Mesenchymal stem cell (in vitro differentiated cells and primary cell): ENCODE results near the gene NOX3.

Experiments
- DNase-seq: peaks from one replicate; pipeline ENCODE4 v3.0.0-alpha.2; 2013
- H2AFZ ChIP-seq: one replicate; pipeline ENCODE4 v1.6.1; 2013; ENCODE audit warnings: low read depth, mild to moderate bottlenecking, control low read depth, inconsistent platforms, low read length, moderate library complexity
- H2AK5ac ChIP-seq: 2 replicates; pipeline ENCODE4 v1.6.1; 2013; ENCODE audit warnings: low read length, moderate library complexity, mild to moderate bottlenecking, inconsistent platforms; ENCODE audit not compliant: severe bottlenecking
- H2BK120ac ChIP-seq: one replicate; pipeline ENCODE4 v1.6.1; 2013; ENCODE audit warnings: low read depth, mild to moderate bottlenecking, inconsistent platforms, low read length, moderate library complexity
- H2BK12ac ChIP-seq, 2 experiments: one replicate each; pipeline ENCODE4 v1.6.1; 2013; ENCODE audit warnings: inconsistent platforms in 2 of 2, low read length in 2 of 2, mild to moderate bottlenecking in 2 of 2, moderate library complexity in 2 of 2, control low read depth in 1 of 2
- H2BK15ac ChIP-seq: one replicate; pipeline ENCODE4 v1.6.1; 2013; ENCODE audit warnings: mild to moderate bottlenecking, low read depth, inconsistent platforms; ENCODE audit not compliant: poor library complexity, severe bottlenecking
- H2BK5ac ChIP-seq: 2 replicates; pipeline ENCODE4 v1.6.1; 2013; ENCODE audit warnings: low read depth, mild to moderate bottlenecking, low read length, control low read depth, inconsistent platforms; ENCODE audit not compliant: poor library complexity, severe bottlenecking
- H3K14ac ChIP-seq, 2 experiments: one replicate each; pipeline ENCODE4 v1.6.1; 2013; ENCODE audit warnings: inconsistent platforms in 2 of 2, low read length in 2 of 2, control low read depth in 1 of 2, mild to moderate bottlenecking in 1 of 2, moderate library complexity in 1 of 2
- H3K18ac ChIP-seq, 2 experiments: one replicate each; pipeline ENCODE4 v1.6.1; 2013; ENCODE audit warnings: inconsistent platforms in 2 of 2, low read length in 2 of 2, control low read depth in 1 of 2, low read depth in 1 of 2, mild to moderate bottlenecking in 1 of 2
- H3K23ac ChIP-seq, 2 experiments: one replicate each; pipeline ENCODE4 v1.6.1; 2013; ENCODE audit warnings: inconsistent platforms in 2 of 2, low read length in 2 of 2, mild to moderate bottlenecking in 2 of 2, moderate library complexity in 2 of 2, control low read depth in 1 of 2
- H3K27ac ChIP-seq: 2 replicates; pipeline ENCODE4 v1.5.1; 2013; ENCODE audit warnings: mild to moderate bottlenecking, moderate library complexity, low read length, control low read depth, inconsistent platforms; ENCODE audit not compliant: poor library complexity, severe bottlenecking
- H3K27me3 ChIP-seq, 2 experiments: 2 replicates each; pipeline versions ENCODE4 v1.6.1 to v1.7.0; 2013; ENCODE audit warnings: low read length in 2 of 2, mild to moderate bottlenecking in 2 of 2, moderate library complexity in 2 of 2, control low read depth in 1 of 2, inconsistent platforms in 1 of 2; ENCODE audit not compliant: control insufficient read depth in 1 of 2, insufficient read depth in 1 of 2
- H3K36me3 ChIP-seq, 2 experiments: 2 replicates each; pipeline versions ENCODE4 v1.6.1 to v1.7.0; 2013; ENCODE audit warnings: low read length in 2 of 2, control low read depth in 1 of 2, inconsistent platforms in 1 of 2, low read depth in 1 of 2, mild to moderate bottlenecking in 1 of 2; ENCODE audit not compliant: insufficient read depth in 2 of 2, control insufficient read depth in 1 of 2
- H3K4ac ChIP-seq, 2 experiments: one replicate each; pipeline ENCODE4 v1.6.1; 2013; ENCODE audit warnings: inconsistent platforms in 2 of 2, low read length in 2 of 2, mild to moderate bottlenecking in 2 of 2, moderate library complexity in 2 of 2, control low read depth in 1 of 2, low read depth in 1 of 2
- H3K4me1 ChIP-seq: 2 replicates; pipeline ENCODE4 v1.6.1; 2013; ENCODE audit warnings: low read depth, low read length, control low read depth; ENCODE audit not compliant: control insufficient read depth, insufficient read depth
- H3K4me2 ChIP-seq: 2 replicates; pipeline ENCODE4 v1.6.1; 2013; ENCODE audit warnings: low read length, mild to moderate bottlenecking, inconsistent platforms; ENCODE audit not compliant: poor library complexity, severe bottlenecking
- H3K4me3 ChIP-seq, 2 experiments: 2 replicates each; pipeline versions ENCODE4 v1.5.1 to v1.7.0; 2013; ENCODE audit warnings: low read length in 2 of 2, mild to moderate bottlenecking in 2 of 2, control low read depth in 1 of 2, low read depth in 1 of 2; ENCODE audit not compliant: insufficient read depth in 1 of 2
- H3K79me1 ChIP-seq: replicated peaks from 2 replicates; pipeline ENCODE4 v1.6.1; 2013; ENCODE audit warnings: mild to moderate bottlenecking, control low read depth, low read length, inconsistent platforms; ENCODE audit not compliant: poor library complexity, severe bottlenecking
- H3K9ac ChIP-seq: 2 replicates; pipeline ENCODE4 v1.7.0; 2013; ENCODE audit warnings: mild to moderate bottlenecking, low read length, moderate library complexity
- H3K9me3 ChIP-seq: 2 replicates; pipeline ENCODE4 v1.7.0; 2013; ENCODE audit warnings: mild to moderate bottlenecking, low read length; ENCODE audit not compliant: control insufficient read depth
- H4K8ac ChIP-seq: one replicate; pipeline ENCODE4 v1.6.1; 2013; ENCODE audit warnings: inconsistent platforms, mild to moderate bottlenecking, low read length, moderate library complexity
- H4K91ac ChIP-seq: one replicate; pipeline ENCODE4 v1.6.1; 2013; ENCODE audit warnings: mild to moderate bottlenecking, low read length, inconsistent platforms
- WGBS: methylation state at CpG from one replicate; pipeline ENCODE4 v1.1.7; 2013; ENCODE audit warnings: mixed read lengths; 5-methylcytosine and 5-hydroxymethylcytosine counted together

The NOX3 gene

GRCh38 chr6:155380666-155381332 is 74.8 kb downstream of the NOX3 start:
- Histone ChIP-seq H2BK120ac (no peak overlapping the region), H3K27ac (no peak overlapping the region), H3K36me3 (no peaks in the 10 kb centered on the region), H3K9ac (no peak overlapping the region), H3K18ac (no peak overlapping the region), H3K14ac (no peak overlapping the region), H3K4ac (no peak overlapping the region), H2AK5ac (no peak overlapping the region), H3K9me3 (no peaks in the 10 kb centered on the region), H2BK12ac (no peak overlapping the region), H2BK5ac (no peak overlapping the region), H2AFZ (no peak overlapping the region), H3K79me1 (no peaks in the 10 kb centered on the region), H3K4me3 (no peak overlapping the region), H3K27me3 (no peaks in the 10 kb centered on the region), H3K4me1 (peaks cover 2% of the 10 kb centered on the region), H3K4me2 (no peak overlapping the region), H3K23ac (no peak overlapping the region), H4K91ac (no peak overlapping the region), H4K8ac (no peak overlapping the region), H2BK15ac (no peak overlapping the region)
- no peak for DNase-seq
- 96% methylated on average over 7 of the region's 8 CpGs for WGBS

- H3K9ac ChIP-seq = no peak overlapping the region
- no peaks in the 10 kb centered on the region for H3K36me3 ChIP-seq
- H3K18ac ChIP-seq = peak overlapping the region in 1 of 2 experiments; percentile 24
- H3K27me3 ChIP-seq = no peaks in the 10 kb centered on the region
- no peak overlapping the region for H3K14ac ChIP-seq
- no peak for DNase-seq
- no peaks in the 10 kb centered on the region for H3K9me3 ChIP-seq
- no peak overlapping the region for H2BK15ac ChIP-seq
- H3K79me1 ChIP-seq = no peaks in the 10 kb centered on the region
- 92% methylated on average over 3 of the region's 3 CpGs for WGBS
- no peak overlapping the region for H3K27ac ChIP-seq
- no peak overlapping the region for H3K4ac ChIP-seq
- H4K8ac ChIP-seq = no peak overlapping the region
- H2BK120ac ChIP-seq = no peak overlapping the region
- H2BK5ac ChIP-seq = no peak overlapping the region
- H3K4me2 ChIP-seq = no peak overlapping the region
- H3K4me1 ChIP-seq = peaks cover 2% of the 10 kb centered on the region
- no peak overlapping the region for H2AK5ac ChIP-seq
- H4K91ac ChIP-seq = no peak overlapping the region
- no peak overlapping the region for H3K4me3 ChIP-seq
- no peak overlapping the region for H2BK12ac ChIP-seq
- no peak overlapping the region for H3K23ac ChIP-seq
- H2AFZ ChIP-seq = no peak overlapping the region
These were observed 76.9 kb downstream of the NOX3 start for GRCh38 chr6:155378724-155379123.

- Histone ChIP-seq H4K8ac (no peak overlapping the region), H3K14ac (no peak overlapping the region), H2BK15ac (no peak overlapping the region)
These were observed 77.4 kb downstream of the NOX3 start for GRCh38 chr6:155378276-155378675.

GRCh38 chr6:155377061-155377460 is 78.6 kb downstream of the NOX3 start:
- no peak overlapping the region for H4K91ac ChIP-seq
- no peaks in the 10 kb centered on the region for H3K79me1 ChIP-seq
- H3K27ac ChIP-seq = no peak overlapping the region
- no peak overlapping the region for H3K14ac ChIP-seq
- peak overlapping the region; percentile 78 for H3K9ac ChIP-seq
- no peak overlapping the region for H4K8ac ChIP-seq
- no peak overlapping the region for H2AFZ ChIP-seq
- peaks cover 2% of the 10 kb centered on the region for H3K4me1 ChIP-seq
- no peak overlapping the region for H3K4me3 ChIP-seq
- H3K18ac ChIP-seq = no peak overlapping the region
- no peak overlapping the region for H2BK5ac ChIP-seq
- no peak overlapping the region for H2BK12ac ChIP-seq
- no CpG with 5 or more reads among the region's 1 CpG for WGBS
- no peaks in the 10 kb centered on the region for H3K9me3 ChIP-seq
- no peak overlapping the region for H3K23ac ChIP-seq
- H3K36me3 ChIP-seq = no peaks in the 10 kb centered on the region
- H2BK120ac ChIP-seq = no peak overlapping the region
- no peak overlapping the region for H2BK15ac ChIP-seq
- peak; percentile 54 for DNase-seq
- no peak overlapping the region for H3K4me2 ChIP-seq
- H2AK5ac ChIP-seq = no peak overlapping the region
- H3K27me3 ChIP-seq = no peaks in the 10 kb centered on the region
- no peak overlapping the region for H3K4ac ChIP-seq

More at GRCh38 chr6:155378276-155378675, 77.4 kb downstream of the NOX3 start:
- Histone ChIP-seq H3K4me1 (peaks cover 2% of the 10 kb centered on the region), H3K18ac (no peak overlapping the region), H2BK120ac (no peak overlapping the region), H3K27me3 (no peaks in the 10 kb centered on the region), H2AFZ (no peak overlapping the region), H3K4me3 (no peak overlapping the region), H3K4me2 (no peak overlapping the region), H4K91ac (no peak overlapping the region), H2BK12ac (no peak overlapping the region), H2AK5ac (no peak overlapping the region), H3K9ac (no peak overlapping the region), H3K79me1 (no peaks in the 10 kb centered on the region), H3K4ac (no peak overlapping the region), H3K27ac (no peak overlapping the region), H3K36me3 (no peaks in the 10 kb centered on the region), H3K9me3 (no peaks in the 10 kb centered on the region), H2BK5ac (no peak overlapping the region), H3K23ac (no peak overlapping the region)
- no peak for DNase-seq
